Smooth muscle cell (in vitro differentiated cells): Measurements from ENCODE around the gene WDR26. TPM values are rescaled to one million over a fixed set of nuclear protein-coding genes. Genes with fewer than 3 reads are reported as not detected.

Source experiments
- DNase-seq: peaks from one replicate; lab custom pipeline; 2025; ENCODE audit not compliant: unreplicated experiment; lab: John Stamatoyannopoulos, UW
- H2AFZ ChIP-seq: fragments of 200-600 bp; sonication (generic); 2 replicates; pipeline ENCODE4 v1.6.0; 2016; ENCODE audit warnings: antibody characterized with exemption, low read depth, mild to moderate bottlenecking
- H3F3A ChIP-seq: fragments of 200-600 bp; sonication (generic); 2 replicates; pipeline ENCODE4 v1.6.0; 2017; ENCODE audit warnings: antibody characterized with exemption, low read depth
- H3K27ac ChIP-seq: fragments of 200-600 bp; sonication (generic); 2 replicates; pipeline ENCODE4 v1.5.1; 2016; ENCODE audit warnings: low read depth, mild to moderate bottlenecking
- H3K27me3 ChIP-seq: fragments of 200-600 bp; sonication (generic); 2 replicates; pipeline ENCODE4 v1.6.1; 2016; ENCODE audit warnings: low read depth, mild to moderate bottlenecking
- H3K36me3 ChIP-seq: fragments of 200-600 bp; sonication (generic); 2 replicates; pipeline ENCODE4 v1.5.1; 2016; ENCODE audit warnings: low read depth
- H3K4me1 ChIP-seq: fragments of 200-600 bp; sonication (generic); 2 replicates; pipeline ENCODE4 v1.5.1; 2016; ENCODE audit warnings: low read depth
- H3K4me2 ChIP-seq: fragments of 200-600 bp; sonication (generic); 2 replicates; pipeline ENCODE4 v1.6.0; 2016; ENCODE audit warnings: mild to moderate bottlenecking
- H3K4me3 ChIP-seq: fragments of 200-600 bp; sonication (generic); 2 replicates; pipeline ENCODE4 v1.5.1; 2016; ENCODE audit warnings: mild to moderate bottlenecking
- H3K79me2 ChIP-seq: fragments of 200-600 bp; sonication (generic); 2 replicates; pipeline ENCODE4 v1.6.0; 2016; ENCODE audit warnings: low read depth, mild to moderate bottlenecking
- H3K9ac ChIP-seq: fragments of 200-600 bp; sonication (generic); 2 replicates; pipeline ENCODE4 v1.6.0; 2016; ENCODE audit warnings: low read depth
- H3K9me3 ChIP-seq: fragments of 200-600 bp; sonication (generic); replicated peaks from 2 replicates; pipeline ENCODE4 v1.5.1; 2016; ENCODE audit warnings: low read depth
- H4K20me1 ChIP-seq: fragments of 200-600 bp; sonication (generic); 2 replicates; pipeline ENCODE4 v1.6.0; 2016; ENCODE audit warnings: low read depth
- CTCF ChIP-seq: fragments of 200-600 bp; sonication (generic); IDR thresholded peaks from 2 replicates; pipeline ENCODE4 v1.5.1; 2017; ENCODE audit warnings: borderline replicate concordance, mild to moderate bottlenecking, antibody characterized with exemption; ENCODE audit not compliant: insufficient read depth, poor library complexity, severe bottlenecking
- WGBS: methylation state at CpG from one replicate; pipeline ENCODE4 v1.1.7; 2016; ENCODE audit warnings: low lambda C conversion rate; 5-methylcytosine and 5-hydroxymethylcytosine counted together
- polyA plus RNA-seq: library from polyadenylated mRNA; unstranded; fragments of >200 nt; fragmentation: Nextera tagmentation; extraction: Ambion mirVana; gene quantifications from 2 replicates; pipeline ENCODE4 v1.2.1, GENCODE V29; 2016
- total RNA-seq: library from RNA; depleted of rRNA; stranded (reverse); fragments of >200 nt; gene quantifications from 2 replicates; pipeline ENCODE4 v1.2.3, GENCODE V29; 2014

WDR26 gene
- total and polyA plus RNA-seq, 2 experiments from 2014 or later: 8.6 to 81.4 TPM

- Histone ChIP-seq H3K36me3 (peaks cover 23% of the 10 kb centered on the region), H3K9ac (no peak overlapping the region), H3K79me2 (peaks cover 20% of the 10 kb centered on the region), H4K20me1 (peaks cover 41% of the 10 kb centered on the region), H3K27me3 (no peaks in the 10 kb centered on the region), H2AFZ (no peak overlapping the region), H3F3A (no peaks in the 10 kb centered on the region), H3K4me3 (no peak overlapping the region), H3K4me2 (no peak overlapping the region), H3K4me1 (no peaks in the 10 kb centered on the region), H3K27ac (no peak overlapping the region), H3K9me3 (no peaks in the 10 kb centered on the region)
- TF ChIP-seq CTCF: no peak
- DNase-seq: no peak
- WGBS: 97% methylated on average over 5 of the region's 5 CpGs
Measured at GRCh38 chr1:224373008-224373590, 61.5 kb downstream of the WDR26 start.

GRCh38 chr1:224368409-224368808, 66.2 kb downstream of the WDR26 start:
- H3K4me1 ChIP-seq: no peaks in the 10 kb centered on the region
- TF ChIP-seq CTCF: no peak
- H3K27me3 ChIP-seq: no peaks in the 10 kb centered on the region
- no peak for DNase-seq
- no peak overlapping the region for H2AFZ ChIP-seq
- H3K4me2 ChIP-seq: no peak overlapping the region
- H3K27ac ChIP-seq: no peak overlapping the region
- no peak overlapping the region for H3K9ac ChIP-seq
- H3F3A ChIP-seq: no peaks in the 10 kb centered on the region
- H3K9me3 ChIP-seq: no peaks in the 10 kb centered on the region
- H4K20me1 ChIP-seq: peaks cover 38% of the 10 kb centered on the region
- no peak overlapping the region for H3K4me3 ChIP-seq
- H3K79me2 ChIP-seq: peaks cover 37% of the 10 kb centered on the region
- WGBS: 91% methylated on average over 5 of the region's 5 CpGs
- peaks cover 11% of the 10 kb centered on the region for H3K36me3 ChIP-seq

- no peak overlapping the region for H3K4me2 ChIP-seq
- 89% methylated on average over 3 of the region's 3 CpGs for WGBS
- DNase-seq: no peak
Measured at GRCh38 chr1:224359207-224359606, 75.4 kb downstream of the WDR26 start.

More at GRCh38 chr1:224359207-224359606, 75.4 kb downstream of the WDR26 start:
- peaks cover 71% of the 10 kb centered on the region for H3K79me2 ChIP-seq
- peaks cover 9% of the 10 kb centered on the region for H3K4me1 ChIP-seq
- H3K27me3 ChIP-seq: no peaks in the 10 kb centered on the region
- no peaks in the 10 kb centered on the region for H3K36me3 ChIP-seq
- H3K9me3 ChIP-seq: no peaks in the 10 kb centered on the region
- no peak overlapping the region for H3K4me3 ChIP-seq
- no peak for TF ChIP-seq CTCF
- no peak overlapping the region for H3K9ac ChIP-seq
- H3K27ac ChIP-seq: no peak overlapping the region
- no peak overlapping the region for H2AFZ ChIP-seq
- H4K20me1 ChIP-seq: peaks cover 65% of the 10 kb centered on the region
- H3F3A ChIP-seq: no peaks in the 10 kb centered on the region
